CD14-positive monocyte (primary cell): Measurements from ENCODE around the gene PDLIM7. TPM values are rescaled to one million over a fixed set of nuclear protein-coding genes. Genes with fewer than 3 reads are reported as not detected.

ENCODE experiments used
- DNase-seq, 3 donors: peaks; one replicate each; pipeline ENCODE4 v3.0.0-alpha.2; 2011 to 2022
- H2AFZ ChIP-seq: 2 replicates; pipeline ENCODE4 v1.6.0; 2012; ENCODE audit warnings: mild to moderate bottlenecking, low read depth, low read length, inconsistent platforms; ENCODE audit not compliant: insufficient read depth, poor library complexity, severe bottlenecking
- H3K27ac ChIP-seq, 2 donors: 1 replicate in 1 of 2; 2 replicates in 1 of 2; pipeline ENCODE4 v1.5.1; 2012 to 2013; ENCODE audit warnings: low read length in 2 of 2, control low read depth in 1 of 2, inconsistent platforms in 1 of 2, low read depth in 1 of 2, mild to moderate bottlenecking in 1 of 2
- H3K27me3 ChIP-seq, 2 donors: one replicate each; pipeline versions ENCODE4 v1.6.0 to v1.6.1; 2011 to 2013; ENCODE audit warnings: low read length in 2 of 2; ENCODE audit not compliant: control insufficient read depth in 2 of 2, insufficient read depth in 2 of 2
- H3K36me3 ChIP-seq, 2 donors: replicated peaks in 1 of 2; 1 replicate in 1 of 2; 2 replicates in 1 of 2; pipeline versions ENCODE4 v1.5.1 to v1.6.1; 2012 to 2013; ENCODE audit warnings: low read length in 2 of 2, control low read depth in 1 of 2, inconsistent platforms in 1 of 2, mild to moderate bottlenecking in 1 of 2; ENCODE audit not compliant: insufficient read depth in 2 of 2, control insufficient read depth in 1 of 2
- H3K4me1 ChIP-seq, 2 donors: 1 replicate in 1 of 2; 2 replicates in 1 of 2; pipeline versions ENCODE4 v1.5.1 to v1.6.1; 2012 to 2013; ENCODE audit warnings: low read length in 2 of 2, control low read depth in 1 of 2, inconsistent platforms in 1 of 2, mild to moderate bottlenecking in 1 of 2, moderate library complexity in 1 of 2; ENCODE audit not compliant: insufficient read depth in 2 of 2, control insufficient read depth in 1 of 2
- H3K4me2 ChIP-seq: replicated peaks from 2 replicates; pipeline ENCODE3; 2012; ENCODE audit warnings: low read length, moderate library complexity, mild to moderate bottlenecking; ENCODE audit not compliant: poor library complexity, severe bottlenecking; ENCODE audit errors: extremely low read depth
- H3K4me3 ChIP-seq, 3 experiments: fragments of 200-600 bp in 1 of 3; sonication (generic) in 1 of 3; replicated peaks in 1 of 3; 1 replicate in 2 of 3; 2 replicates in 1 of 3; pipeline ENCODE4 v1.5.1; 2011 to 2013; ENCODE audit warnings: low read length in 3 of 3, mild to moderate bottlenecking in 3 of 3, control low read depth in 2 of 3, low read depth in 2 of 3, inconsistent platforms in 1 of 3, moderate library complexity in 1 of 3
- H3K79me2 ChIP-seq: 2 replicates; pipeline ENCODE4 v1.6.0; 2012; ENCODE audit warnings: mild to moderate bottlenecking, control low read depth, inconsistent platforms, low read length, moderate library complexity; ENCODE audit not compliant: insufficient read depth
- H3K9ac ChIP-seq: 2 replicates; pipeline ENCODE4 v1.6.0; 2017; ENCODE audit warnings: low read length, mild to moderate bottlenecking; ENCODE audit not compliant: insufficient read depth, poor library complexity, severe bottlenecking
- H3K9me3 ChIP-seq, 2 donors: replicated peaks in 1 of 2; 1 replicate in 1 of 2; 2 replicates in 1 of 2; pipeline versions ENCODE4 v1.5.1 to v1.6.1; 2012 to 2013; ENCODE audit warnings: low read length in 2 of 2, control low read depth in 1 of 2; ENCODE audit not compliant: control insufficient read depth in 1 of 2, insufficient read depth in 1 of 2
- H4K20me1 ChIP-seq: 2 replicates; pipeline ENCODE4 v1.6.0; 2012; ENCODE audit warnings: mild to moderate bottlenecking, low read length, control low read depth, moderate library complexity; ENCODE audit not compliant: insufficient read depth
- H3K27ac Mint-ChIP-seq, 7 donors: one replicate each; pipeline ENCODE4 v1.8.0; 2020; ENCODE audit warnings: mild to moderate bottlenecking in 7 of 7, mixed read lengths in 7 of 7, moderate library complexity in 6 of 7, inconsistent platforms in 2 of 7
- H3K27me3 Mint-ChIP-seq, 3 donors: one replicate each; pipeline ENCODE4 v1.8.0; 2021 to 2022; ENCODE audit warnings: low read depth in 3 of 3, mild to moderate bottlenecking in 3 of 3, mixed read lengths in 3 of 3, moderate library complexity in 3 of 3, inconsistent platforms in 1 of 3
- H3K36me3 Mint-ChIP-seq, 2 donors: one replicate each; pipeline ENCODE4 v1.8.0; 2020; ENCODE audit warnings: mixed read lengths in 2 of 2, inconsistent platforms in 1 of 2, mild to moderate bottlenecking in 1 of 2
- H3K4me1 Mint-ChIP-seq: one replicate; pipeline ENCODE4 v1.8.0; 2020; ENCODE audit warnings: mild to moderate bottlenecking, mixed read lengths
- H3K4me3 Mint-ChIP-seq, 2 donors: one replicate each; pipeline ENCODE4 v1.8.0; 2020; ENCODE audit warnings: mild to moderate bottlenecking in 2 of 2, mixed read lengths in 2 of 2, moderate library complexity in 1 of 2
- H3K9me3 Mint-ChIP-seq, 7 donors: one replicate each; pipeline ENCODE4 v1.8.0; 2020 to 2022; ENCODE audit warnings: mixed read lengths in 7 of 7, mild to moderate bottlenecking in 6 of 7, moderate library complexity in 6 of 7, inconsistent platforms in 2 of 7
- CTCF ChIP-seq: fragments of 200-600 bp; IDR thresholded peaks from one replicate; pipeline ENCODE4 v1.8.0; 2022; ENCODE audit warnings: antibody characterized with exemption, mild to moderate bottlenecking
- WGBS: methylation state at CpG from one replicate; pipeline ENCODE4 v1.1.5; 2013; ENCODE audit warnings: missing lambda C conversion rate; ENCODE audit not compliant: insufficient coverage; 5-methylcytosine and 5-hydroxymethylcytosine counted together
- intact Hi-C, 2 donors: fragments of 100-400 bp; cut with micrococcal nuclease; formaldehyde crosslinking; loops; one replicate each; pipeline versions ENCODE4 v1.15.0 to v1.15.1; 2023
- polyA plus RNA-seq, 3 donors: library from polyadenylated mRNA; depleted of rRNA in 1 of 3; unstranded in 2 of 3; stranded (reverse) in 1 of 3; fragments of 300-500 nt in 2 of 3; fragments of >200 nt in 1 of 3; fragmentation: Illumina TruSeq in 2 of 3; gene quantifications; 1 replicate in 2 of 3; 2 replicates in 1 of 3; pipeline ENCODE4 v1.2.3, GENCODE V29; 2012 to 2021

The PDLIM7 gene
- polyA plus RNA-seq, 3 donors, result 21.6 to 126 (median 27.2) TPM

GRCh38 chr5:177458912-177459350 is 38.5 kb downstream of the PDLIM7 start:
- intact Hi-C loops, result loop anchor here (5.0 kb wide), 2 partner anchors 38 to 152 kb away; partner anchors contain the start of gene PDLIM7 (in 1 of the 2)
- H4K20me1 ChIP-seq, result peaks cover 9% of the 10 kb centered on the region
- H3K27me3 ChIP-seq, result peaks cover 0 to 3% of the 10 kb centered on the region in 2 donors
- Mint-ChIP-seq H3K27me3 (peaks cover 3 to 22% (median 19%) of the 10 kb centered on the region in 3 donors), H3K4me1 (peaks cover 39% of the 10 kb centered on the region), H3K9me3 (peaks cover 0 to 7% (median 0%) of the 10 kb centered on the region in 7 donors), H3K27ac (peak overlapping the region in 2 of 7 donors; percentile 8 to 25), H3K4me3 (no peak overlapping the region), H3K36me3 (peaks cover 2 to 4% of the 10 kb centered on the region in 2 donors)
- H3K36me3 ChIP-seq, result no peaks in the 10 kb centered on the region
- TF ChIP-seq CTCF, result no peak
- no peaks in the 10 kb centered on the region for H3K79me2 ChIP-seq
- H3K9ac ChIP-seq, result no peak overlapping the region
- no peak overlapping the region for H3K4me3 ChIP-seq
- DNase-seq, result no peak
- no peaks in the 10 kb centered on the region for H3K9me3 ChIP-seq
- peaks cover 52 to 61% of the 10 kb centered on the region in 2 donors for H3K4me1 ChIP-seq
- H3K4me2 ChIP-seq, result no peak overlapping the region
- no peak overlapping the region for H2AFZ ChIP-seq
- WGBS, result 98% methylated on average over 11 of the region's 14 CpGs
- no peak overlapping the region for H3K27ac ChIP-seq

GRCh38 chr5:177457852-177458681 is 39.3 kb downstream of the PDLIM7 start:
- Mint-ChIP-seq H3K36me3 (peaks cover 2 to 4% of the 10 kb centered on the region in 2 donors), H3K4me3 (peak overlapping the region in 1 of 2 donors; percentile 27)
- intact Hi-C loops, result loop anchor here (2.0 to 5.0 kb wide), 3 partner anchors 37 to 151 kb away; partner anchors contain the start of gene PDLIM7 (in 1 of the 2)

More at GRCh38 chr5:177457852-177458681, 39.3 kb downstream of the PDLIM7 start:
- H3K27ac ChIP-seq, result no peak overlapping the region
- Mint-ChIP-seq H3K27me3 (peaks cover 9 to 28% (median 28%) of the 10 kb centered on the region in 3 donors), H3K4me1 (peaks cover 41% of the 10 kb centered on the region), H3K27ac (peak overlapping the region in 4 of 7 donors; percentile 8 to 88 (median 22)), H3K9me3 (peaks cover 0 to 8% (median 0%) of the 10 kb centered on the region in 7 donors)
- no peak overlapping the region for H3K4me3 ChIP-seq
- no peak overlapping the region for H3K4me2 ChIP-seq
- no peaks in the 10 kb centered on the region for H3K9me3 ChIP-seq
- no peak overlapping the region for H3K9ac ChIP-seq
- H3K27me3 ChIP-seq, result peaks cover 0 to 11% of the 10 kb centered on the region in 2 donors
- H2AFZ ChIP-seq, result no peak overlapping the region
- no peak for DNase-seq
- 96% methylated on average over 16 of the region's 20 CpGs for WGBS
- H3K79me2 ChIP-seq, result no peaks in the 10 kb centered on the region
- H4K20me1 ChIP-seq, result peaks cover 9% of the 10 kb centered on the region
- H3K4me1 ChIP-seq, result peaks cover 55 to 63% of the 10 kb centered on the region in 2 donors
- TF ChIP-seq CTCF, result peak; percentile 10
- no peaks in the 10 kb centered on the region for H3K36me3 ChIP-seq
